BJ (cell line): Measurements from ENCODE around the gene IGFLR1. TPM values are rescaled to one million over a fixed set of nuclear protein-coding genes. Genes with fewer than 3 reads are reported as not detected.
A peak's percentile ranks its signal among the peaks of the same experiment; 100 is the strongest.

Source experiments
- CTCF ChIA-PET: fragments of 350-600 bp; formaldehyde crosslinking; extraction: SDS; loops from one replicate; lab custom pipeline; 2021; ENCODE audit warnings: antibody characterized with exemption, inconsistent platforms; lab: Yijun Ruan, JAX
- POLR2A ChIA-PET: fragments of 300-600 bp; sonication (Branson Sonifier 250); formaldehyde crosslinking; extraction: SDS; loops from one replicate; lab custom pipeline; 2021; ENCODE audit warnings: antibody characterized with exemption; lab: Charles Lee
- DNase-seq: peaks from one replicate; pipeline ENCODE4 v3.0.0-alpha.2; 2011; ENCODE audit warnings: low read depth
- H3K27me3 ChIP-seq: 2 replicates; pipeline ENCODE4 v1.6.0; 2011; ENCODE audit warnings: low read length; ENCODE audit not compliant: control insufficient read depth, insufficient read depth
- H3K36me3 ChIP-seq: 2 replicates; pipeline ENCODE4 v1.5.1; 2011; ENCODE audit warnings: low read length; ENCODE audit not compliant: control insufficient read depth, insufficient read depth
- H3K4me3 ChIP-seq: 2 replicates; pipeline ENCODE4 v1.5.1; 2011; ENCODE audit warnings: low read depth, mild to moderate bottlenecking, control low read depth, low read length
- polyA plus RNA-seq: library from polyadenylated mRNA; depleted of rRNA; stranded (reverse); fragments of >200 nt; gene quantifications from 2 replicates; pipeline ENCODE4 v1.2.3, GENCODE V29; 2011
- TF ChIP-seq, protein P1 (sequence below): IDR thresholded peaks from 2 replicates; pipeline ENCODE4 v1.5.1; 2011; ENCODE audit warnings: low read depth, mild to moderate bottlenecking, control low read depth, inconsistent platforms, low read length, moderate library complexity; ENCODE audit not compliant: insufficient read depth

Gene IGFLR1
- polyA plus RNA-seq, 1 experiment: 1.9 TPM

DNA sequence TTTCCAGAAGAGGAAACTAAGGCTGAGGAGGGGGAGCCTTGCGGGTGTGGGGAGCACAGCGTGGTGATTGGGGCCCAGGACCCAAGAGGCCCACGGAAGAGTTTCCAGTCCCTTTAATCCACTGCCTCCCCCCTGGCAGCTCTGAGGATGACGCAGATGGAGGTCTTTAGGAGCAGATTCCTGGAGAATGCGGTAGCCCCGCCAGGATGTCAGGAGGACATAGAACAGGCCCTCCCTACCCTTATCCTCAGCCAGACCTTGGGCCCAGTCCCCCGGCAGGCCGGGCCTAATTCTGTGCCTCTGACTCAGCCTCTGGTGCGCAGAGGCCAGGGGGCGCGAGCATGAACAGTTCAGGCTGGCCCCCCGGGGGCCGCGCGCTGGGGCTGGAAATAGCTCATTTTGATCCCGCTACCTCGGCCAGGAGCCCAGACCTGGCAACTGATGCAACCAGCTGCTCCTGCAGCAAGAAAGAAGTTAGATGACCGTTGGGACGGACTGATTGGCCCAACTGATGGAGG lies 15.0 kb upstream of the IGFLR1 start:
- Histone ChIP-seq H3K4me3 (peak overlapping the region; percentile 52), H3K36me3 (peaks cover 18% of the 10 kb centered on the region), H3K27me3 (no peaks in the 10 kb centered on the region)
- ChIA-PET CTCF (interaction anchor here (1.2 kb wide), 1 partner anchor 8 kb away, joined by 3 read pairs; no protein-coding TSS in a partner anchor), POLR2A (interaction anchor here (0.6 to 1.6 kb wide), 2 partner anchors 9 to 12 kb away, joined by 5 to 6 read pairs; partner anchors contain the start of gene LIN37)
- TF ChIP-seq, protein P1, sequence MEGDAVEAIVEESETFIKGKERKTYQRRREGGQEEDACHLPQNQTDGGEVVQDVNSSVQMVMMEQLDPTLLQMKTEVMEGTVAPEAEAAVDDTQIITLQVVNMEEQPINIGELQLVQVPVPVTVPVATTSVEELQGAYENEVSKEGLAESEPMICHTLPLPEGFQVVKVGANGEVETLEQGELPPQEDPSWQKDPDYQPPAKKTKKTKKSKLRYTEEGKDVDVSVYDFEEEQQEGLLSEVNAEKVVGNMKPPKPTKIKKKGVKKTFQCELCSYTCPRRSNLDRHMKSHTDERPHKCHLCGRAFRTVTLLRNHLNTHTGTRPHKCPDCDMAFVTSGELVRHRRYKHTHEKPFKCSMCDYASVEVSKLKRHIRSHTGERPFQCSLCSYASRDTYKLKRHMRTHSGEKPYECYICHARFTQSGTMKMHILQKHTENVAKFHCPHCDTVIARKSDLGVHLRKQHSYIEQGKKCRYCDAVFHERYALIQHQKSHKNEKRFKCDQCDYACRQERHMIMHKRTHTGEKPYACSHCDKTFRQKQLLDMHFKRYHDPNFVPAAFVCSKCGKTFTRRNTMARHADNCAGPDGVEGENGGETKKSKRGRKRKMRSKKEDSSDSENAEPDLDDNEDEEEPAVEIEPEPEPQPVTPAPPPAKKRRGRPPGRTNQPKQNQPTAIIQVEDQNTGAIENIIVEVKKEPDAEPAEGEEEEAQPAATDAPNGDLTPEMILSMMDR: 0 out of 2 replicates have a peak, but pooled peaks have one; percentile 20
- DNase-seq: peak; percentile 34

DNA sequence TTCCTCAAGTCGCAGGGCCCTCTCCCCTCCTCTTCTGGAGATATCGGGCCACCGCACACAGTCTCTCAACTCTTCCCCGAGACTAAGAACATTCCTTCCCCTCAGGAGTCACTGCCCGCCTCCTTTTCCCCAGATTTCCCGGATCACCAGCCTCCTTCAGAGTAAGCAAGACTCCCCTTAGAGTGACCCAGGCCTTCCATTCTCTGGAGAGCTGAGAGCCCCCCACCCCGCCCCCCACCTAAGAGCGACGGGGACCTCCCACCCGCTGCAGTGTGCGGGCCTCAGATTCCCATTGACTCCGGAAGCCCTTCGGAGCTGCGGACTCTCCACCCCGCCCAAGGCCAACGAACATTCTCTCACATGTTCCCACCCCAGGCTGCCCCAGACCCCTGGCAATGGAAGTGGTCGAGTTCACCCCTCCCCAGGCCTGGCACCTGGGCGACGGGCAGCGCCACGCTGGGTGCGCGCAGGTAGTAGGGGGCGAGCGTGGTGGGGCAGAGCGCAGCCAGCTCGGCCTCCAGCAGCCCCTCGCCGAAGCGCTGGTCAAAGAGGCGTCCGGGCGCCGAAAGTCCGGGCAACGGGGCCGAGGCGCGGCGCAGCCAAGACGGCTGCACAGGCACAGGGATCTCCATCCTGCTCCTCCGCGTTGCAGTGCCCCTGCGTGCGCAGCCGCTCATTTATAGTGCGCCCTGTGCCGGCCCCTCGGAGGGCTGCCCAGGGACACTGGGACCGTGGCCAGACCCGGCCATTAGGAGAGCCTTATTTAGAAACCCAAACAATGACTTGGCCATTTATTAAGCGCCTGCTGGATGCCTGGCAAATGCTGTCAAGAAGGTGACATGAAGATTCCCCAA lies 14.4 kb upstream of the IGFLR1 start, which contains the start of gene HSPB6:
TSS of gene HSPB6 (minus strand) at position 653 of the 854 bp plus-strand sequence. CDS start at position 632, 21 bp downstream.
- CTCF ChIA-PET: interaction anchor here (1.2 kb wide), 1 partner anchor 9 kb away, joined by 3 read pairs; no protein-coding TSS in a partner anchor

DNA sequence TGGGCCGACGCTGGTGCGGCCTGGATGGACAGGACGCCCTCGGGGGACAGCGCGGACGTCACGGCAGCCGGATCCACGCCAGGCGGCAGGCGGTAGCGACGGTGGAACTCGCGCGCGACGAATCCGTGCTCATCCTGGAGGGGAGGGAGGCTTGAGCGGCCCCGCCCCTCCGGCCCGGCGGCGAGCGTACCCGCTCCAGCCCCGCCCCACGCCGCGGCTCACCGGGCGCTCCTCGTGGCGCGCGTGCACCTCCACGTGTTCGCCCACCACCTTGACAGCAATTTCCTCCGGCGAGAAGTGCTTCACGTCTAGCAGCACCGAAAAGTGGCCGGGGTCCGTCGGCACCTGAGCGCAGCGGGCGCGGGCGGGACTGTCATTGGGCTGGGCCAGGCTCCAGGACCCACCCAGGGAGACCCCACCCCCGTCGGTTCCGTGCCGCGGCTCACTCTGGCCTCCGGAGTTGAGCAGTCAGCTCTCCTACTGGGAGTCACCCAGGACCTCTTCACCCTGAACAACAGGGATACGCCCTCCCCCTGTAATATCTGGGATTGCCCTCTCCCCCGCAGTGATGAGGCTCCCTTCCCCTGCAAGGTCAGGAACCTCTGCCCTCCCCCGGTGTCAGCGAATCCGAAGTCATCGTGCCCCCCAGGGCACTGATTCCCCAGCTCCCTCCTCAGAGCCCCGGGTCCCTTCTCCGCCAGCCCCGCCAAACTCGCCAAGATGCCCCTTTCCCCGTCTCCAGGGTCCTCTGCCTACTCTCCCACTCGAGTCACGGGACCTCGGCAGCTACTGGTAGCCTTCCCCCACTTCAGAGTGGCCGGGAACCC lies 13.5 kb upstream of the IGFLR1 start:
- ChIA-PET POLR2A (interaction anchor here (0.6 kb wide), 1 partner anchor 39 kb away, joined by 3 read pairs; no protein-coding TSS in a partner anchor), CTCF (interaction anchor here (1.2 kb wide), 1 partner anchor 9 kb away, joined by 3 read pairs; no protein-coding TSS in a partner anchor)
- H3K27me3 ChIP-seq: no peaks in the 10 kb centered on the region
- H3K36me3 ChIP-seq: peaks cover 14% of the 10 kb centered on the region
- DNase-seq: no peak
- TF ChIP-seq, protein P1: no peak
- H3K4me3 ChIP-seq: peak overlapping the region; percentile 52

More for the DNA sequence above, 14.4 kb upstream of the IGFLR1 start, which contains the start of gene HSPB6:
- Histone ChIP-seq H3K4me3 (peak within 1 kb of the TSS; percentile 52), H3K27me3 (no peaks in the 10 kb centered on the region), H3K36me3 (peaks cover 15% of the 10 kb centered on the region)
- no peak for DNase-seq
- TF ChIP-seq, protein P1: no peak
- POLR2A ChIA-PET: interaction anchor here (0.6 to 1.6 kb wide), 2 partner anchors 8 to 12 kb away, joined by 5 to 6 read pairs; partner anchors contain the start of gene LIN37

DNA sequence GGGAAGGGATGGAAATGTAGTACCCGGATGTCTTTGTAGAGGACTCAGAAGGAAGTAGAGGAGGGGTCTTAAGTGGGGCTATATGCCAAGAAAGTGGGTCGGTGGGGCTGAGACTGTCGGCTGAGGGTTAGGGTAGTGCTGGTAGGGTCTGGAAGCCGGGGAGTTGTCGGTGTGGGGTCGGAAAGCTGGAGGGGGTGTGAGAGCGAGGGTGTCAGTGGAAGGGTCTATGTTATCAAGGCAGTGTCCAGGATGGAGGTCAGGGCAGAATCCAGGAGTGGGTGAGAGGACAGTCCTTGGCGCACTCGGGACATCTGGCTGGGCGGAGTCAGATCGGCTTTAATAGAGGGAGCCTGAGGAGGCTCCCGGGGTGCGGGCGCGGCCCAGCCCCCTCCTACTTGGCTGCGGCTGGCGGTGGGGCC lies 12.9 kb upstream of the IGFLR1 start:
- H3K27me3 ChIP-seq: no peaks in the 10 kb centered on the region
- no peak for DNase-seq
- peak overlapping the region; percentile 52 for H3K4me3 ChIP-seq
- H3K36me3 ChIP-seq: peaks cover 13% of the 10 kb centered on the region
- TF ChIP-seq, protein P1: no peak
- ChIA-PET CTCF (no interaction called here), POLR2A (no interaction called here)
